ENCODE measurements around the gene TYSND1.

The TYSND1 gene

DNA sequence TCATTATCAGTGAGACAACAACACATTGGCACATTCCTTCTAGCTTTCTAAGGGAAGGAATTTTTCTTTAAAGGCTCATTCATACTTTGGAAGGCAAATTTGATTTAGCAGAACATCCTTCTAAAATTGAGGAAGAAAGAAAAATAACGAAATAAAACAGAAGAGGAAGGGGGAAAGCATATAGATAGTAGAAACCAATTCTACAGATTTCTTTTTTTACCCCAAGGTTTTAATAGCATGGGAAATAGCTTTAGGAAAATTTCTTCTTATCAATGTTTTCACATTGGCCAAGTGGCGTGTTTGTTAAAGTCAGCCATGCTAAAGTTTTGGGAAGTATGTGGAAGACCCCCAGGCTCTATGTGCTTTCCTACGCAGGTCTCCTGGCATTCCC lies 58.2 kb downstream of the TYSND1 start:
- H3K9ac ChIP-seq (ENCODE audit: low read length in 5 of 5) = no peak overlapping the region
- no peak overlapping the region for H3K4me3 ChIP-seq (ENCODE audit: low read depth in 1 of 5, low read length in 5 of 5)
- no peaks in the 10 kb centered on the region for H3K9me3 ChIP-seq (ENCODE audit: control insufficient read depth in 5 of 5, low read length in 5 of 5)
- no peaks in the 10 kb centered on the region for H3K27me3 ChIP-seq (ENCODE audit: control insufficient read depth in 5 of 5, insufficient read depth in 4 of 5, low read length in 5 of 5)
- H3K27ac ChIP-seq (ENCODE audit: low read depth, low read length) = no peak overlapping the region
- peaks cover 0 to 13% (median 9%) of the 10 kb centered on the region in 5 donors for H3K4me1 ChIP-seq (ENCODE audit: control insufficient read depth in 5 of 5, insufficient read depth in 5 of 5, low read length in 5 of 5)
- H3K36me3 ChIP-seq (ENCODE audit: control insufficient read depth in 5 of 5, insufficient read depth in 5 of 5, low read length in 5 of 5) = peaks cover 0 to 7% (median 4%) of the 10 kb centered on the region in 5 donors

Measured in subcutaneous abdominal adipose tissue (tissue), 5 donors.